PC-3 (cell line): ENCODE results near the gene ELANE. TPM values are rescaled to one million over a fixed set of nuclear protein-coding genes. Genes with fewer than 3 reads are reported as not detected.

Experiments
- ATAC-seq: fragments of 200-7000 bp; cut with Tn5 transposase; 2 replicates; pipeline ENCODE4 v1.9.1; 2020; ENCODE audit warnings: mild to moderate bottlenecking, moderate library complexity
- BruUV-seq: library from RNA; stranded (reverse); fragments of 400-500 nt; replicated peaks from 2 replicates; lab custom pipeline; 2021; lab: Mats Ljungman, UMichigan
- CTCF ChIA-PET: fragments of 300-600 bp; sonication (Branson Sonifier 250); formaldehyde crosslinking; loops from one replicate; lab custom pipeline; 2022; ENCODE audit warnings: antibody characterized with exemption; lab: Charles Lee
- POLR2A ChIA-PET: fragments of 300-600 bp; sonication (Branson Sonifier 250); formaldehyde crosslinking; loops from one replicate; lab custom pipeline; 2022; ENCODE audit warnings: antibody characterized with exemption; ENCODE audit not compliant: unreplicated experiment; lab: Charles Lee
- DNase-seq: peaks from one replicate; pipeline ENCODE4 v3.0.0-alpha.2; 2015
- H2AFZ ChIP-seq: fragments of 300-600 bp; sonication (generic); 2 replicates; pipeline ENCODE4 v1.6.0; 2016; ENCODE audit warnings: antibody characterized with exemption, low read length
- H3F3A ChIP-seq: fragments of 300-600 bp; sonication (generic); one replicate; pipeline ENCODE4 v1.6.0; 2017; ENCODE audit warnings: antibody characterized with exemption, low read length, control low read depth, mild to moderate bottlenecking; ENCODE audit not compliant: unreplicated experiment
- H3K27ac ChIP-seq: fragments of 300-600 bp; sonication (generic); 2 replicates; pipeline ENCODE4 v1.5.1; 2016; ENCODE audit warnings: mild to moderate bottlenecking, low read length
- H3K27me3 ChIP-seq: fragments of 300-600 bp; sonication (generic); 2 replicates; pipeline ENCODE4 v1.6.1; 2016; ENCODE audit warnings: low read length, mixed read lengths
- H3K36me3 ChIP-seq: fragments of 300-600 bp; sonication (generic); 2 replicates; pipeline ENCODE4 v1.6.1; 2016; ENCODE audit warnings: low read depth, mixed run types, low read length, mixed read lengths
- H3K4me1 ChIP-seq: fragments of 300-600 bp; sonication (generic); 2 replicates; pipeline ENCODE4 v1.5.1; 2016; ENCODE audit warnings: low read length; ENCODE audit not compliant: insufficient read depth
- H3K4me2 ChIP-seq: fragments of 300-600 bp; sonication (generic); 2 replicates; pipeline ENCODE4 v1.6.0; 2016; ENCODE audit warnings: low read length
- H3K4me3 ChIP-seq: fragments of 300-600 bp; sonication (generic); 2 replicates; pipeline ENCODE4 v1.5.1; 2016; ENCODE audit warnings: mild to moderate bottlenecking, low read length, mixed read lengths
- H3K79me2 ChIP-seq: fragments of 300-600 bp; sonication (generic); 2 replicates; pipeline ENCODE4 v1.6.1; 2017; ENCODE audit warnings: low read length, mixed read lengths
- H3K9ac ChIP-seq: fragments of 300-600 bp; sonication (generic); 2 replicates; pipeline ENCODE4 v1.6.0; 2016; ENCODE audit warnings: mild to moderate bottlenecking, low read length
- H3K9me2 ChIP-seq: fragments of 300-600 bp; sonication (generic); replicated peaks from 2 replicates; pipeline ENCODE4 v1.6.1; 2016; ENCODE audit warnings: mixed run types, low read length, mixed read lengths
- H3K9me3 ChIP-seq: fragments of 300-600 bp; sonication (generic); 2 replicates; pipeline ENCODE4 v1.6.1; 2016; ENCODE audit warnings: low read length, mixed read lengths
- H4K20me1 ChIP-seq: fragments of 300-600 bp; sonication (generic); 2 replicates; pipeline ENCODE4 v1.6.1; 2016; ENCODE audit warnings: low read length, mixed read lengths
- CTCF ChIP-seq: fragments of 300-600 bp; sonication (generic); conservative IDR thresholded peaks from 2 replicates; pipeline ENCODE4 v1.5.1; 2017; ENCODE audit warnings: antibody characterized with exemption, low read depth, mild to moderate bottlenecking, low read length
- EZH2 ChIP-seq: fragments of 300-600 bp; sonication (generic); IDR thresholded peaks from one replicate; pipeline ENCODE4 v1.6.1; 2017; ENCODE audit warnings: antibody characterized with exemption, mild to moderate bottlenecking, low read length; ENCODE audit not compliant: unreplicated experiment
- EZH2phosphoT487 ChIP-seq: fragments of 300-600 bp; sonication (generic); IDR thresholded peaks from 2 replicates; pipeline ENCODE4 v1.6.1; 2018; ENCODE audit warnings: mild to moderate bottlenecking, antibody characterized with exemption, low read length, borderline replicate concordance
- intact Hi-C: fragments of 100-400 bp; cut with micrococcal nuclease; formaldehyde crosslinking; loops from 2 replicates; pipeline ENCODE4 v1.9.0; 2023
- total RNA-seq: library from RNA; depleted of rRNA; stranded (reverse); fragments of >200 nt; gene quantifications from 2 replicates; pipeline ENCODE4 v1.2.3, GENCODE V29; 2014

ELANE gene
- total RNA-seq, 1 experiment from 2014 or later: not detected

- Histone ChIP-seq H4K20me1 (no peaks in the 10 kb centered on the region), H3F3A (no peaks in the 10 kb centered on the region), H3K4me1 (peaks cover 9% of the 10 kb centered on the region; the same call in 1 of the 2 replicates), H3K36me3 (peaks cover 5% of the 10 kb centered on the region; the same call in 1 of the 2 replicates), H3K27me3 (no peaks in the 10 kb centered on the region), H2AFZ (no peak overlapping the region), H3K9ac (no peak overlapping the region), H3K4me3 (no peak overlapping the region), H3K79me2 (no peaks in the 10 kb centered on the region), H3K9me2 (no peaks in the 10 kb centered on the region), H3K27ac (no peak overlapping the region), H3K9me3 (no peaks in the 10 kb centered on the region), H3K4me2 (no peak overlapping the region)
- DNase-seq: no peak
- ATAC-seq: no peak
- ChIA-PET CTCF (interaction anchor here (0.7 kb wide), 1 partner anchor 120 kb away, joined by 4 read pairs; no protein-coding TSS in a partner anchor), POLR2A (no interaction called here)
- TF ChIP-seq EZH2phosphoT487 (no peak), CTCF (no peak), EZH2 (no peak)
- BruUV-seq: no TSS peak
- intact Hi-C loops: no loop called here
Measured at GRCh38 chr19:882871-883497, 30.9 kb downstream of the ELANE start.

DNA sequence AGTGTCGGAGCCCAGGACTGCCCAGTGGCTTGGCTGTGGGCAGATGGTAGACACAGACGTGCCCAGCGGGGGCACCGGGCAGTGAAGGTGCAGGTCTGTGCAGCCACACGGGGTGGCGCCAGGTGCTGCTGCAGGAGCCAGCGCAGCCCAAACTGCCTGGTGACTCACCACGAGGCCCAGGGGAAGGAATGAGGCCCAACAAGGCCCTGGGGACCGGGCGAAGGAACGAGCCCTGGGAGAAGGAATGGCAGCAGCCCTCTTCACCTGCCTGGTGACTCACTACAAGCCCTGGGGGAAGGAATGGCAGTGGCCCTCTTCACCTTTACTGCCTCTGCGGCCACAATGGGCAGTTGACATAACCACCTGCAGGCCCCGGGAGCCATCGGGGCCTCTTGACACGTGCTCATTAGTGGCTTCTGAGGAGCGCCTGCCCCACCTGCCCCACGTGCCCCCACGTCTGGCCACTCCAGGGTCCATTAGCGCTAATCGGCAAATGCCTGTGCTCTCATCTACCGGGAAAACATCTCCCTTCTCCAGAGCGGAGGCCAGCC, 31.6 kb downstream of the ELANE start:
- Histone ChIP-seq H3K4me1 (peaks cover 9% of the 10 kb centered on the region; the same call in 1 of the 2 replicates), H3K79me2 (no peaks in the 10 kb centered on the region), H3F3A (no peaks in the 10 kb centered on the region), H3K9ac (no peak overlapping the region), H3K27ac (peak overlapping the region; percentile 48), H3K9me2 (no peaks in the 10 kb centered on the region), H4K20me1 (no peaks in the 10 kb centered on the region), H2AFZ (no peak overlapping the region), H3K4me2 (no peak overlapping the region), H3K36me3 (peaks cover 5% of the 10 kb centered on the region; the same call in 1 of the 2 replicates), H3K9me3 (no peaks in the 10 kb centered on the region), H3K4me3 (no peak overlapping the region), H3K27me3 (no peaks in the 10 kb centered on the region)
- ChIA-PET POLR2A (no interaction called here), CTCF (interaction anchor here (0.7 kb wide), 1 partner anchor 119 kb away, joined by 4 read pairs; no protein-coding TSS in a partner anchor)
- intact Hi-C loops: no loop called here
- TF ChIP-seq EZH2 (no peak), EZH2phosphoT487 (peak; percentile 84), CTCF (peak; percentile 67)
- peak; percentile 91 for DNase-seq
- peak; percentile 98 for ATAC-seq
- BruUV-seq: no TSS peak
